Activated CD4-positive, alpha-beta memory T cell treated with anti-CD3 and anti-CD28 coated beads for 36 hours (primary cell): ENCODE data around the gene NFIB. TPM values are rescaled to one million over a fixed set of nuclear protein-coding genes. Genes with fewer than 3 reads are reported as not detected.

Experiments used
- CTCF ChIA-PET: fragments of 350-600 bp; sonication (Branson Sonifier 250); formaldehyde crosslinking; loops from one replicate; lab custom pipeline; 2021; ENCODE audit warnings: antibody characterized with exemption, inconsistent platforms; lab: Charles Lee
- POLR2A ChIA-PET: fragments of 350-600 bp; sonication (Branson Sonifier 250); formaldehyde crosslinking; loops from one replicate; lab custom pipeline; 2021; ENCODE audit warnings: antibody characterized with exemption; lab: Charles Lee
- DNase-seq: peaks from one replicate; pipeline ENCODE4 v3.0.0-alpha.2; 2020
- H3K27ac Mint-ChIP-seq: one replicate; pipeline ENCODE4 v1.8.0; 2021; ENCODE audit warnings: mixed read lengths
- H3K27me3 Mint-ChIP-seq: one replicate; pipeline ENCODE4 v1.8.0; 2021; ENCODE audit warnings: mixed read lengths
- H3K36me3 Mint-ChIP-seq: one replicate; pipeline ENCODE4 v1.8.0; 2021; ENCODE audit warnings: mixed read lengths
- H3K4me1 Mint-ChIP-seq: one replicate; pipeline ENCODE4 v1.8.0; 2021; ENCODE audit warnings: low read depth, mixed read lengths
- H3K4me3 Mint-ChIP-seq: one replicate; pipeline ENCODE4 v1.8.0; 2021; ENCODE audit warnings: mild to moderate bottlenecking, mixed read lengths
- H3K9me3 Mint-ChIP-seq: one replicate; pipeline ENCODE4 v1.8.0; 2021; ENCODE audit warnings: mixed read lengths
- intact Hi-C: fragments of 100-400 bp; cut with micrococcal nuclease; formaldehyde crosslinking; loops from one replicate; pipeline ENCODE4 v1.15.1; 2023
- total RNA-seq, 2 experiments: library from RNA; stranded (reverse); gene quantifications; one replicate each; pipeline ENCODE4 v1.2.3, GENCODE V29; 2021

NFIB gene
- total RNA-seq, 2 experiments from 2014 or later: not detected

GRCh38 chr9:14147738-14148137 is 166.2 kb downstream of the NFIB start:
- DNase-seq: no peak
- no peak overlapping the region for H3K4me3 Mint-ChIP-seq
- H3K27me3 Mint-ChIP-seq: no peaks in the 10 kb centered on the region
- H3K4me1 Mint-ChIP-seq: no peaks in the 10 kb centered on the region
- H3K27ac Mint-ChIP-seq: no peak overlapping the region
- CTCF ChIA-PET: no interaction called here
- intact Hi-C loops: no loop called here
- H3K36me3 Mint-ChIP-seq: no peaks in the 10 kb centered on the region
- POLR2A ChIA-PET: no interaction called here
- no peaks in the 10 kb centered on the region for H3K9me3 Mint-ChIP-seq

GRCh38 chr9:14146201-14146874 is 167.6 kb downstream of the NFIB start:
- no peaks in the 10 kb centered on the region for H3K4me1 Mint-ChIP-seq
- no peak for DNase-seq
- no peak overlapping the region for H3K4me3 Mint-ChIP-seq
- ChIA-PET POLR2A (no interaction called here), CTCF (no interaction called here)
- intact Hi-C loops: no loop called here
- H3K36me3 Mint-ChIP-seq: no peaks in the 10 kb centered on the region
- no peaks in the 10 kb centered on the region for H3K27me3 Mint-ChIP-seq
- H3K9me3 Mint-ChIP-seq: no peaks in the 10 kb centered on the region
- H3K27ac Mint-ChIP-seq: no peak overlapping the region

- no peaks in the 10 kb centered on the region for H3K27me3 Mint-ChIP-seq
- DNase-seq: no peak
- ChIA-PET POLR2A (no interaction called here), CTCF (no interaction called here)
- no peaks in the 10 kb centered on the region for H3K36me3 Mint-ChIP-seq
- no peak overlapping the region for H3K4me3 Mint-ChIP-seq
- H3K9me3 Mint-ChIP-seq: no peaks in the 10 kb centered on the region
- no peaks in the 10 kb centered on the region for H3K4me1 Mint-ChIP-seq
- intact Hi-C loops: no loop called here
- no peak overlapping the region for H3K27ac Mint-ChIP-seq
Observed at GRCh38 chr9:14144215-14144614, 169.7 kb downstream of the NFIB start.

GRCh38 chr9:14141699-14142098 is 172.2 kb downstream of the NFIB start:
- ChIA-PET POLR2A (no interaction called here), CTCF (interaction anchor here (0.7 kb wide), 1 partner anchor 627 kb away, joined by 3 read pairs; no protein-coding TSS in a partner anchor)
- H3K4me3 Mint-ChIP-seq: no peak overlapping the region
- H3K36me3 Mint-ChIP-seq: no peaks in the 10 kb centered on the region
- H3K27me3 Mint-ChIP-seq: no peaks in the 10 kb centered on the region
- DNase-seq: no peak
- intact Hi-C loops: no loop called here
- no peaks in the 10 kb centered on the region for H3K9me3 Mint-ChIP-seq
- no peaks in the 10 kb centered on the region for H3K4me1 Mint-ChIP-seq
- H3K27ac Mint-ChIP-seq: no peak overlapping the region

- H3K36me3 Mint-ChIP-seq: no peaks in the 10 kb centered on the region
- H3K9me3 Mint-ChIP-seq: no peaks in the 10 kb centered on the region
- ChIA-PET CTCF (no interaction called here), POLR2A (no interaction called here)
- intact Hi-C loops: no loop called here
- no peak overlapping the region for H3K4me3 Mint-ChIP-seq
- DNase-seq: no peak
- no peaks in the 10 kb centered on the region for H3K4me1 Mint-ChIP-seq
- H3K27me3 Mint-ChIP-seq: no peaks in the 10 kb centered on the region
- H3K27ac Mint-ChIP-seq: no peak overlapping the region
Observed at GRCh38 chr9:14140096-14140697, 173.7 kb downstream of the NFIB start.

GRCh38 chr9:14139287-14139686 is 174.7 kb downstream of the NFIB start:
- H3K27ac Mint-ChIP-seq: no peak overlapping the region
- H3K27me3 Mint-ChIP-seq: no peaks in the 10 kb centered on the region
- no peaks in the 10 kb centered on the region for H3K36me3 Mint-ChIP-seq
- no peaks in the 10 kb centered on the region for H3K9me3 Mint-ChIP-seq
- H3K4me3 Mint-ChIP-seq: no peak overlapping the region
- CTCF ChIA-PET: no interaction called here
- intact Hi-C loops: no loop called here
- POLR2A ChIA-PET: no interaction called here
- no peaks in the 10 kb centered on the region for H3K4me1 Mint-ChIP-seq
- DNase-seq: no peak

- CTCF ChIA-PET: no interaction called here
- no peak overlapping the region for H3K27ac Mint-ChIP-seq
- H3K4me1 Mint-ChIP-seq: no peaks in the 10 kb centered on the region
- H3K9me3 Mint-ChIP-seq: no peaks in the 10 kb centered on the region
- H3K27me3 Mint-ChIP-seq: no peaks in the 10 kb centered on the region
- intact Hi-C loops: no loop called here
- H3K4me3 Mint-ChIP-seq: no peak overlapping the region
- DNase-seq: no peak
- no peaks in the 10 kb centered on the region for H3K36me3 Mint-ChIP-seq
- POLR2A ChIA-PET: no interaction called here
Observed at GRCh38 chr9:14136646-14137370, 177.1 kb downstream of the NFIB start.

GRCh38 chr9:14136047-14136635 is 177.8 kb downstream of the NFIB start:
- Mint-ChIP-seq H3K36me3 (no peaks in the 10 kb centered on the region), H3K27me3 (no peaks in the 10 kb centered on the region), H3K9me3 (no peaks in the 10 kb centered on the region), H3K4me3 (no peak overlapping the region), H3K27ac (no peak overlapping the region), H3K4me1 (no peaks in the 10 kb centered on the region)
- POLR2A ChIA-PET: no interaction called here
- CTCF ChIA-PET: no interaction called here
- intact Hi-C loops: no loop called here
- DNase-seq: no peak

- Mint-ChIP-seq H3K27ac (no peak overlapping the region), H3K4me3 (no peak overlapping the region), H3K9me3 (no peaks in the 10 kb centered on the region), H3K4me1 (no peaks in the 10 kb centered on the region), H3K27me3 (no peaks in the 10 kb centered on the region), H3K36me3 (no peaks in the 10 kb centered on the region)
- POLR2A ChIA-PET: no interaction called here
- no peak for DNase-seq
- intact Hi-C loops: no loop called here
- CTCF ChIA-PET: no interaction called here
Observed at GRCh38 chr9:14135421-14135820, 178.5 kb downstream of the NFIB start.

GRCh38 chr9:14133394-14133793 is 180.5 kb downstream of the NFIB start:
- H3K4me3 Mint-ChIP-seq: no peak overlapping the region
- no peaks in the 10 kb centered on the region for H3K9me3 Mint-ChIP-seq
- POLR2A ChIA-PET: no interaction called here
- CTCF ChIA-PET: no interaction called here
- H3K4me1 Mint-ChIP-seq: no peaks in the 10 kb centered on the region
- intact Hi-C loops: no loop called here
- no peaks in the 10 kb centered on the region for H3K27me3 Mint-ChIP-seq
- no peaks in the 10 kb centered on the region for H3K36me3 Mint-ChIP-seq
- no peak for DNase-seq
- H3K27ac Mint-ChIP-seq: no peak overlapping the region

GRCh38 chr9:14132775-14133174 is 181.2 kb downstream of the NFIB start:
- H3K4me3 Mint-ChIP-seq: no peak overlapping the region
- ChIA-PET POLR2A (no interaction called here), CTCF (no interaction called here)
- DNase-seq: no peak
- no peak overlapping the region for H3K27ac Mint-ChIP-seq
- no peaks in the 10 kb centered on the region for H3K9me3 Mint-ChIP-seq
- no peaks in the 10 kb centered on the region for H3K36me3 Mint-ChIP-seq
- intact Hi-C loops: no loop called here
- H3K4me1 Mint-ChIP-seq: no peaks in the 10 kb centered on the region
- H3K27me3 Mint-ChIP-seq: no peaks in the 10 kb centered on the region

- ChIA-PET POLR2A (no interaction called here), CTCF (no interaction called here)
- H3K9me3 Mint-ChIP-seq: no peaks in the 10 kb centered on the region
- H3K27me3 Mint-ChIP-seq: no peaks in the 10 kb centered on the region
- intact Hi-C loops: no loop called here
- H3K4me3 Mint-ChIP-seq: no peak overlapping the region
- no peaks in the 10 kb centered on the region for H3K4me1 Mint-ChIP-seq
- no peak overlapping the region for H3K27ac Mint-ChIP-seq
- DNase-seq: no peak
- H3K36me3 Mint-ChIP-seq: no peaks in the 10 kb centered on the region
Observed at GRCh38 chr9:14131356-14132088, 182.4 kb downstream of the NFIB start.
